Tibial nerve (tissue), 4 donors: Measurements from ENCODE around the gene IZUMO4. TPM values are rescaled to one million over a fixed set of nuclear protein-coding genes. Genes with fewer than 3 reads are reported as not detected.

Source experiments
- DNase-seq, 2 donors: peaks; one replicate each; pipeline ENCODE4 v3.0.0-alpha.2; 2019; ENCODE audit warnings: low spot score in 2 of 2
- H3K27ac ChIP-seq, 4 donors: fragments of 200-600 bp; sonication (generic) in 3 of 4; one replicate each; pipeline ENCODE4 v1.5.1; 2017 to 2019; ENCODE audit warnings: mild to moderate bottlenecking in 1 of 4
- H3K27me3 ChIP-seq, 2 donors: fragments of 200-600 bp; sonication (generic) in 1 of 2; one replicate each; pipeline versions ENCODE4 v1.5.1 to v1.6.0; 2017 to 2019
- H3K36me3 ChIP-seq, 3 donors: fragments of 200-600 bp; sonication (generic); one replicate each; pipeline ENCODE4 v1.5.1; 2018 to 2019
- H3K4me1 ChIP-seq, 4 donors: fragments of 200-600 bp; sonication (generic) in 3 of 4; one replicate each; pipeline ENCODE4 v1.5.1; 2017 to 2019
- H3K4me3 ChIP-seq, 4 donors: fragments of 200-600 bp; sonication (generic) in 3 of 4; one replicate each; pipeline ENCODE4 v1.5.1; 2017 to 2019; ENCODE audit warnings: mild to moderate bottlenecking in 1 of 4, moderate library complexity in 1 of 4
- H3K9me3 ChIP-seq, 4 donors: fragments of 200-600 bp; sonication (generic) in 3 of 4; one replicate each; pipeline ENCODE4 v1.5.1; 2017 to 2019
- EP300 ChIP-seq, 2 donors: sonication (generic); formaldehyde crosslinking; IDR thresholded peaks; one replicate each; pipeline ENCODE4 v1.6.1; 2017; ENCODE audit warnings: antibody characterized with exemption in 2 of 2, mild to moderate bottlenecking in 1 of 2
- POLR2A ChIP-seq, 2 donors: fragments of 450-650 bp; IDR thresholded peaks; one replicate each; pipeline ENCODE4 v1.6.1; 2017; ENCODE audit warnings: antibody characterized with exemption in 2 of 2, mild to moderate bottlenecking in 2 of 2, moderate library complexity in 2 of 2
- WGBS, 2 donors: methylation state at CpG; one replicate each; pipeline ENCODE4 v1.1.5; 2018; 5-methylcytosine and 5-hydroxymethylcytosine counted together
- total RNA-seq, 4 donors: library from RNA; depleted of rRNA; stranded (reverse); fragments of >200 nt; gene quantifications; one replicate each; pipeline ENCODE4 v1.1.0, GENCODE V29; 2016
- TF ChIP-seq, protein P1 (sequence below), 5 experiments: fragments of 200-600 bp in 3 of 5; fragments of 450-650 bp in 2 of 5; sonication (generic) in 3 of 5; IDR thresholded peaks; one replicate each; pipeline ENCODE4 v1.5.1; 2016 to 2019; ENCODE audit warnings: antibody characterized with exemption in 5 of 5, mild to moderate bottlenecking in 3 of 5, moderate library complexity in 2 of 5

The IZUMO4 gene, protein sequence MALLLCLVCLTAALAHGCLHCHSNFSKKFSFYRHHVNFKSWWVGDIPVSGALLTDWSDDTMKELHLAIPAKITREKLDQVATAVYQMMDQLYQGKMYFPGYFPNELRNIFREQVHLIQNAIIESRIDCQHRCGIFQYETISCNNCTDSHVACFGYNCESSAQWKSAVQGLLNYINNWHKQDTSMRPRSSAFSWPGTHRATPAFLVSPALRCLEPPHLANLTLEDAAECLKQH
- 10 to 100 TPM; 28.6 to 46.3 (median 33.2) TPM for total RNA-seq

DNA sequence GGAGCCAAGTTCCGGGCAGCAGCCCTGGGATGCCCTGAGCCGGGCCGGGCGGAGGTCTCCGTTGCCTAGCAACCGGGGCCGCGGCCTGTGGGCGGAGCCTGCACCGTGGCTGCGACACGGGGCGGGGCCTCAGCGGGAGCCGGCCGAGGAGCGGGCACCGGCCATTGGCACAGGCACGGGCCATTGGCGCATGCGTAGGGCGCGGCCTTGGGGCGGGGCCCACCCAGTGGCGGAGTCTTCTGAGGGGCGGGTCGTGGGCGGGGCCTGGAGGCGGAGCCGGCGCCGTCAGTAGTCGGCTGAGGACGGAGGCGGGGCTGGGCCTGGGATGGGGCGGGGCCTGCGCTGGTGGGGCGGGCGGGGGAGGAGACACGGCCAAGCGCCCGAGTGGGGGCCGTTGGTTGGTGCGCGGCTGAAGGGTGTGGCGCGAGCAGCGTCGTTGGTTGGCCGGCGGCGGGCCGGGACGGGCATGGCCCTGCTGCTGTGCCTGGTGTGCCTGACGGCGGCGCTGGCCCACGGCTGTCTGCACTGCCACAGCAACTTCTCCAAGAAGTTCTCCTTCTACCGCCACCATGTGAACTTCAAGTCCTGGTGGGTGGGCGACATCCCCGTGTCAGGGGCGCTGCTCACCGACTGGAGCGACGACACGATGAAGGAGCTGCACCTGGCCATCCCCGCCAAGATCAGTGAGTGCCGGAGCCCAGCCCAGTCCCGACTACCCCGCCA, at the start of gene IZUMO4:
IZUMO4 (plus strand) TSS at position 436 of the 723 bp plus-strand sequence; CDS start at position 467, 31 bp downstream.
- WGBS, 2 donors: 1% methylated on average over 36 of the region's 70 CpGs; no CpG with 5 or more reads in 1 of the 2 donors
- H3K9me3 ChIP-seq: no peaks in the 10 kb centered on the region
- peaks cover 0 to 39% (median 4%) of the 10 kb centered on the region in 3 donors for H3K36me3 ChIP-seq
- peak; percentile 98 for DNase-seq
- no peaks in the 10 kb centered on the region for H3K27me3 ChIP-seq
- H3K27ac ChIP-seq: peak within 1 kb of the TSS; percentile 90 to 98 (median 92)
- H3K4me3 ChIP-seq: peak within 1 kb of the TSS; percentile 66 to 93 (median 72)
- peaks cover 0 to 68% (median 32%) of the 10 kb centered on the region in 4 donors for H3K4me1 ChIP-seq
- TF ChIP-seq, protein P1, sequence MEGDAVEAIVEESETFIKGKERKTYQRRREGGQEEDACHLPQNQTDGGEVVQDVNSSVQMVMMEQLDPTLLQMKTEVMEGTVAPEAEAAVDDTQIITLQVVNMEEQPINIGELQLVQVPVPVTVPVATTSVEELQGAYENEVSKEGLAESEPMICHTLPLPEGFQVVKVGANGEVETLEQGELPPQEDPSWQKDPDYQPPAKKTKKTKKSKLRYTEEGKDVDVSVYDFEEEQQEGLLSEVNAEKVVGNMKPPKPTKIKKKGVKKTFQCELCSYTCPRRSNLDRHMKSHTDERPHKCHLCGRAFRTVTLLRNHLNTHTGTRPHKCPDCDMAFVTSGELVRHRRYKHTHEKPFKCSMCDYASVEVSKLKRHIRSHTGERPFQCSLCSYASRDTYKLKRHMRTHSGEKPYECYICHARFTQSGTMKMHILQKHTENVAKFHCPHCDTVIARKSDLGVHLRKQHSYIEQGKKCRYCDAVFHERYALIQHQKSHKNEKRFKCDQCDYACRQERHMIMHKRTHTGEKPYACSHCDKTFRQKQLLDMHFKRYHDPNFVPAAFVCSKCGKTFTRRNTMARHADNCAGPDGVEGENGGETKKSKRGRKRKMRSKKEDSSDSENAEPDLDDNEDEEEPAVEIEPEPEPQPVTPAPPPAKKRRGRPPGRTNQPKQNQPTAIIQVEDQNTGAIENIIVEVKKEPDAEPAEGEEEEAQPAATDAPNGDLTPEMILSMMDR (IDR thresholded peaks at IDR 0.05): peak; percentile 46 to 72 (median 52)
- TF ChIP-seq EP300 (IDR thresholded peaks at IDR 0.05) (peak in 1 of 2 donors; percentile 75), POLR2A (IDR thresholded peaks at IDR 0.05) (peak; percentile 41 to 77)

DNA sequence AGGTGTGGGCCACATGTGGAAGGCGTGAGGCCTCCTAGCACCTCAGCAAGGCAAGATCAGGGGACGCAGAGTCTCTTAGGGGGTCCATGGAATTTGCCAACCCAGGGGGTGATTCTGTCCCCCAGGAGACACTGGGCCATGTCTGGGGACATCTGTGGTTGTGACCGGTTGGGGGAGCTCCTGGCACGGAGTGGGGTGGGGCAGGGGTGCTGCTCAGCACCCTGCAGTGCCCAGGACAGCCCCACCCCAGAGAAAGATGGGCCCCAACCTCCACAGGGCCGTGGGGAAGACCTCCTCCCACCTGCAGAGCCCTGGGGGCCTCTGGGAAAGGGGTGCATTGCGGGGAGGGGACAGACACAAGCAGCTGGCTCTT, 49.7 kb upstream of the IZUMO4 start:
- Histone ChIP-seq H3K36me3 (peaks cover 0 to 51% (median 15%) of the 10 kb centered on the region in 3 donors), H3K4me1 (peaks cover 0 to 84% (median 81%) of the 10 kb centered on the region in 4 donors), H3K27ac (peak overlapping the region; percentile 99), H3K9me3 (no peaks in the 10 kb centered on the region), H3K4me3 (peak overlapping the region in 2 of 4 donors; percentile 96 to 99), H3K27me3 (no peaks in the 10 kb centered on the region)
- WGBS, 2 donors: 75 to 90% methylated on average over 2 to 4 of the region's 6 CpGs
- DNase-seq: no peak
- TF ChIP-seq POLR2A (IDR thresholded peaks at IDR 0.05) (no peak), EP300 (IDR thresholded peaks at IDR 0.05) (no peak)
- TF ChIP-seq, protein P1 (IDR thresholded peaks at IDR 0.05): no peak

DNA sequence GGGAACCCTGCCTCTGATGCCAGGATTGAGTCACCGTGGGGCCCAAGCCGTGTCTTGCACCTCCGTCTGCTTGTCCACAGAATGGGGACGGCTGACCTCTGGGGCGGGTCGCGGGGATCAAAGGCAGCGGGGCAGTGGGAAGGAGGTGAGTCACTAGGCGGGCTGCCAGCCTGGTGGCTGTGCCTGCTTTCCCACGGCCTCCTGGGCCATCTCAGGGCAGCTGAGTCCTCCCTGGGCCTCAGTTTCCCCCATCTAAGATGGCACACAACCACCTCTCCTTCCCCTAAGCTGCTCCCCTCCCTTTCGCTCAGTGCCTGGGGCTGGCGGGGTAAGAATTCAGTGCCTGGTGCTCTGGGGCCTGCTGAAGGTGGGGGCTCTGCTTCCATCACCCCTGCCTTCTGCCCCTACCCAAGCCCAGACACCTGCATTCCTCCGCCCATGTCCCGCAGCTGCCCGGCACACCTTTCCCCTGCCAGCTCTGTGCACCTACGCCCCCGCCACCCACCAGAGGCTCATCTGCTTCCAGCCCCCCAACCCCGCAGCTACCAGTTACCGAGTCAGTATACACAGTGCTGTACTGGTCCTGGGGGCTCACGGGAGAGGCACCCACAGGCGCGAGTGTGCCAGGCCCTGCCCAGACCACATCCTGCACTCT, 49.1 kb upstream of the IZUMO4 start:
- peak overlapping the region in 3 of 4 donors; percentile 1 to 99 (median 96) for H3K4me3 ChIP-seq
- no peaks in the 10 kb centered on the region for H3K27me3 ChIP-seq
- H3K4me1 ChIP-seq: peaks cover 0 to 84% (median 80%) of the 10 kb centered on the region in 4 donors
- H3K27ac ChIP-seq: peak overlapping the region; percentile 99
- TF ChIP-seq EP300 (IDR thresholded peaks at IDR 0.05) (no peak), POLR2A (IDR thresholded peaks at IDR 0.05) (no peak)
- TF ChIP-seq, protein P1 (IDR thresholded peaks at IDR 0.05): no peak
- 58 to 63% methylated on average over 19 to 22 of the region's 22 CpGs for WGBS, 2 donors
- no peaks in the 10 kb centered on the region for H3K9me3 ChIP-seq
- no peak for DNase-seq
- H3K36me3 ChIP-seq: peaks cover 0 to 47% (median 14%) of the 10 kb centered on the region in 3 donors

DNA sequence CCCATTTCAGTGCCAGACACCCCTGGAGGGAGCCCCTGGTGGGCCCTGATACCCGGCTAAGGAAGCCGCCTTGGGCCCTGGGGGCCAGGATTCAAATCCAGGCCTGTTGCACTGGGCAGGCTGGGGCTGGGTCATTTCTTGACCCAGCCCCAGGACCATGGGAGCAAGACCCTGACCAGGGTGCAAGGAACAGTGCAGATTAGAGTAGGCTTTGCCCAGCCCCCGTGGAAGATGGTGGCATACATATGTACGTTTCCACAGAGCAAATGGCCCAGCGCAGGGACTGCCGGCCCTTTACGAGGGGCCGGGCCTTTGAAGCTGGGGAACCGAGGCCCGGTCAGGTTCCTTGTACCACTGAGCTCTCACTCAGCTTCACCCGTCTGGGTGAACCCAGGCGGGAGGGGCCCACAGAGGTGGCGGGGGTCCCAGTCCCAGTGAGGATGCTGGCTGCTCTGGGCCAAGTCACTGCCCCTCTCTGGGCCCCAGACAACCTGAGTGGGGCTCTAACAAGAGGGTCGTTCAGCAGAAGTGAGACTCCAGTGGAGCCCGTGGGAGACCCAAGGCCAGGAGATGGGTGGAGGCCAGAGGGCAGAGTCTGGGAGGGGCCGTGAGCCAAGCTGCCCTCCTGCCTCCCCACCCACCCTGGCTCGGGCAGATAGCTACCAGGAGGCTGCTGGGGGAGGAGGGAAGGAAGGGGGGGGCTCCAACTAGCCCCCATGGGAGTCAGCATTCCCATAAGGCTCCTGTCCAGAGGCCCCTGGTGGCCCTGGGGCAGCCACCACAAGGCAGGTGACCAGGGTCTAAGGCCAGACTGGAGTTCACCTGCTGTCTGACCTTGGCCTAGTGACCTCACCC, 48.4 kb upstream of the IZUMO4 start:
- peak overlapping the region; percentile 94 to 100 (median 98) for H3K4me3 ChIP-seq
- peak overlapping the region; percentile 99 for H3K27ac ChIP-seq
- no peaks in the 10 kb centered on the region for H3K27me3 ChIP-seq
- H3K9me3 ChIP-seq: no peaks in the 10 kb centered on the region
- TF ChIP-seq, protein P1 (IDR thresholded peaks at IDR 0.05): no peak
- TF ChIP-seq POLR2A (IDR thresholded peaks at IDR 0.05): no peak
- no peak for DNase-seq
- peaks cover 0 to 77% (median 73%) of the 10 kb centered on the region in 4 donors for H3K4me1 ChIP-seq
- H3K36me3 ChIP-seq: peaks cover 0 to 40% (median 9%) of the 10 kb centered on the region in 3 donors
- WGBS, 2 donors: 55 to 56% methylated on average over 16 to 17 of the region's 17 CpGs
